Breast epithelium (tissue), 3 donors: ENCODE results near the gene PTPRN2.

ENCODE experiments used
- POLR2A ChIP-seq: fragments of 450-650 bp; IDR thresholded peaks from one replicate; pipeline ENCODE4 v1.6.1; 2016; ENCODE audit warnings: antibody characterized with exemption, mild to moderate bottlenecking, moderate library complexity
- POLR2AphosphoS5 ChIP-seq, 3 donors: sonication (generic); formaldehyde crosslinking; IDR thresholded peaks; one replicate each; pipeline ENCODE4 v1.6.1; 2017; ENCODE audit warnings: antibody characterized with exemption in 3 of 3
- TF ChIP-seq, protein P1 (sequence below), 3 donors: fragments of 450-650 bp; IDR thresholded peaks; one replicate each; pipeline ENCODE4 v1.5.1; 2016 to 2017; ENCODE audit warnings: antibody characterized with exemption in 3 of 3, mild to moderate bottlenecking in 3 of 3, moderate library complexity in 3 of 3

DNA sequence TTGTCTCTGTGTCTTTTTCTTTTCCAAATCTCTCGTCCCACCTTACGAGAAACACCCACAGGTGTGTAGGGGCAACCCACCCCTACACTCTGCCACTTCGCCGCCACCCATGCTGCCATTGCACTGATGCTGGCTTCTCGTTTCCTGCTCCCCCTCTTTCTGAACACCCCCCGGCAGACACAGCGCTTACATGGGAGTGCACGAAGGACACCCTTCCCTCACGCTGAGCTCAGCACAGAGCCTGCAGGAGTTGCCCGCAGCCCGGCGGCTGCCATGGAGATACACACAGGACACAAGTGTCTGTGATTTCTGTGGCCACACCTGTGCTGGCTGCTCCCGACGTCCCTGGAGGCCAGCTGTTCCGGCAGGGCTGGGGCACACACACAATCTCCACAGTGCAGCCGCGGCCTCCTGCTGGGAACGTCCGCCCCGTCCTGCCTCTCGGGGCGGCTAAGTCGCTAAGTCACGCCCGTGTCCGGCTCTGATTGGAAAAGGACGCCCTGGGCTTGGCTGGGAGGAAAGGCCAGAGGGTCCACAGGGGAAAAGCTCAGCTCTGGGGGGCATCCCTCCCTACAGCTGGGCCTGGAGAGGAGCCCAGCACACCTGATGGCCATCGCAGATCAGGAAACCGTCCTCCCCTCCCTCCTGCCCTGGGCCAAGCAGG lies 349.8 kb downstream of the PTPRN2 start:
- TF ChIP-seq, protein P1, sequence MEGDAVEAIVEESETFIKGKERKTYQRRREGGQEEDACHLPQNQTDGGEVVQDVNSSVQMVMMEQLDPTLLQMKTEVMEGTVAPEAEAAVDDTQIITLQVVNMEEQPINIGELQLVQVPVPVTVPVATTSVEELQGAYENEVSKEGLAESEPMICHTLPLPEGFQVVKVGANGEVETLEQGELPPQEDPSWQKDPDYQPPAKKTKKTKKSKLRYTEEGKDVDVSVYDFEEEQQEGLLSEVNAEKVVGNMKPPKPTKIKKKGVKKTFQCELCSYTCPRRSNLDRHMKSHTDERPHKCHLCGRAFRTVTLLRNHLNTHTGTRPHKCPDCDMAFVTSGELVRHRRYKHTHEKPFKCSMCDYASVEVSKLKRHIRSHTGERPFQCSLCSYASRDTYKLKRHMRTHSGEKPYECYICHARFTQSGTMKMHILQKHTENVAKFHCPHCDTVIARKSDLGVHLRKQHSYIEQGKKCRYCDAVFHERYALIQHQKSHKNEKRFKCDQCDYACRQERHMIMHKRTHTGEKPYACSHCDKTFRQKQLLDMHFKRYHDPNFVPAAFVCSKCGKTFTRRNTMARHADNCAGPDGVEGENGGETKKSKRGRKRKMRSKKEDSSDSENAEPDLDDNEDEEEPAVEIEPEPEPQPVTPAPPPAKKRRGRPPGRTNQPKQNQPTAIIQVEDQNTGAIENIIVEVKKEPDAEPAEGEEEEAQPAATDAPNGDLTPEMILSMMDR (IDR thresholded peaks at IDR 0.05) = no peak
- TF ChIP-seq POLR2AphosphoS5 (IDR thresholded peaks at IDR 0.05) (no peak), POLR2A (no peak)
